PFSK-1 (cell line): ENCODE results near the gene STC2.

Source experiments
- POLR2AphosphoS5 ChIP-seq: IDR thresholded peaks from 2 replicates; pipeline ENCODE4 v1.6.1; 2012; ENCODE audit warnings: low read depth, mild to moderate bottlenecking, control low read depth, low read length, moderate library complexity
- SIN3A ChIP-seq: IDR thresholded peaks from 2 replicates; pipeline ENCODE4 v1.6.1; 2012; ENCODE audit warnings: mild to moderate bottlenecking, low read length, moderate library complexity, borderline replicate concordance; ENCODE audit not compliant: insufficient read depth

DNA sequence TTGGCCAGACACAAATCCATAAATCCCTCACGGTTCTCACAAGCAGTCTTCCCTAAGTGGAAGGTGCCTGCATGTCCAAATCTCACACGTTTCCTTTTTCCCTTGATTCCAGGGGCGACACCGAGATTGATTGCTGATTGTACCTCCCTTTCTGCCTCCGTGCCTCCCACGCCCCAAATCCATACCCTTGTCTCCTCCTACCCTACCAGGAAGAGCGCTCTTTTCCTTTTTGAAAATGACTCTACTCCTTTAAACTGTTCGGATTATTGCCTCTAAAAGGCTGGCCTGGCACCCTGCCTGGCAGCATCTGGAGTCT is 4.5 kb downstream of the STC2 start:
- TF ChIP-seq SIN3A (no peak), POLR2AphosphoS5 (no peak)
